ENCODE measurements around the gene KMT2E.
A peak's percentile ranks its signal among the peaks of the same experiment; 100 is the strongest.

KMT2E gene

DNA sequence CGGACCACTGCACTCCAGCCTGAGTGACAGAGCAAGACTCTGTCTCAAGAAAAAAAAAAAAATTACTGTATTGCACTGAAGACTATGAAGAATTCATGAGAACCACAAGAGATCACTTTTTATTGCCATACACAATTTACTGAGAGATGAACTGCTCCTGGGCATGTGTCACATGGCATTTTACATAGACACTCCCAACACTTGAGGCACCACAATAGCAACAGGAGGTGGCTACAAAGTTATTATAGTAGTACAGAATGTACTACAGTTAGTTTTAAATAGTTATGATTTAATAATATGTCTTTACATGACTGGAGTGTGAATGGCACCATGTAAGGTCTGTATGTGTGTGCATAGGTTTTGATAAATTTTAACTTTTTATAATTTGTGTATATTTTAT is 70.6 kb downstream of the KMT2E start:
- DNase-seq = no peak

DNA sequence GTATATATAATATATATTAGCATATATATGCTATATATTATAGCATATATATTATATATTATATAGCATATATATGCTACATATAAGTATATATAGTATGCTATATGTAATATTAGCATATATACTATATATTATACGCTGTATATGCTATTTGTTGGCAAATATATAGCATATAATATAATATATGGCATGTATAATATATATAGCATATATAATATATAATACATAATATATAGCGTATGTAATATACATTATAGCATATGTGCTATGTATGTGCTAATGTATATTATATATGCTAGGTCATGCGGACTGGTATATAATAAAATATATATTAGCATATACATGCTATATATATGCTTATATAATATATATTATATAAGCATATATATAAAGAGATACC is 72.8 kb downstream of the KMT2E start:
- DNase-seq = no peak

- no peak for DNase-seq
These were observed 74.0 kb downstream of the KMT2E start for GRCh38 chr7:105087981-105088380.

DNA sequence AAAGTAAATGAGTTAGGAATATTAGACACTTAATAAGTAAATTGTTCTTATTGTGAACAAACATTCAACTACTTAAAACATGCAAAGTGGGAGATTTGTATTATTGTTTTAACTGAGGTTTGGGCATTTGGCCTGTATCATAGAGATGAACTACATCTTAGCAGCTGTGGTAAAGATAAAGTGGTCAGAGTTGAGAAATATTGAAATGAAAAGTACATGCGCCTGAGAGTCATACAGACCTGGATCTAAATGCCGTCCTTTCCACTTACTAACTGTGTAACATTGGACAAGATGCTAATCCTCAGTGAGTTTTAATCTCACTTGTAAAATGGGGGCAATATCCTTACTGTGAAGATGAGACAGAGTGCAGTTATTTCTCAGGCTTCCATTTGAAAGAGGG is 74.5 kb downstream of the KMT2E start:
- DNase-seq = no peak

GRCh38 chr7:105094966-105095365 is 81.0 kb downstream of the KMT2E start:
- no peak for DNase-seq

DNA sequence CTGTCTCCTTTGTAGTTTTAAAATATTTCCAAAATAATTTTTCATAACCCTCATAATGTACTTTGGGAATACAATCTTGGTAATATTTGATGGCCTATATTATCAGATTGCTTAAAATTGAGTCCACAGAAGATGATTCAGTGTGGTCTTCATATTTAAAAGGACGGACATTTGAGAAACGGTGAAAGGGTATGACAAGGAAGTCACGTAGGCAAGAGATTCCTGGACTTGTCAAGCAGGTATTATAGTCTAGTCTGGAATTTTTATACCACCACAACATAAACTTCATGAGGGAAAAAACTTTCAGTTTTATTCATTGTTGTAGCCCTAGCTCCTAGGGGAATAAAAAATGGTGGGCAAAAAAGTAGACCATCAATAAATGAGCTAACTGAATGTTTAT is 82.3 kb downstream of the KMT2E start:
- no peak for DNase-seq

- DNase-seq = no peak
These were observed 83.6 kb downstream of the KMT2E start for GRCh38 chr7:105097619-105098018.

DNA sequence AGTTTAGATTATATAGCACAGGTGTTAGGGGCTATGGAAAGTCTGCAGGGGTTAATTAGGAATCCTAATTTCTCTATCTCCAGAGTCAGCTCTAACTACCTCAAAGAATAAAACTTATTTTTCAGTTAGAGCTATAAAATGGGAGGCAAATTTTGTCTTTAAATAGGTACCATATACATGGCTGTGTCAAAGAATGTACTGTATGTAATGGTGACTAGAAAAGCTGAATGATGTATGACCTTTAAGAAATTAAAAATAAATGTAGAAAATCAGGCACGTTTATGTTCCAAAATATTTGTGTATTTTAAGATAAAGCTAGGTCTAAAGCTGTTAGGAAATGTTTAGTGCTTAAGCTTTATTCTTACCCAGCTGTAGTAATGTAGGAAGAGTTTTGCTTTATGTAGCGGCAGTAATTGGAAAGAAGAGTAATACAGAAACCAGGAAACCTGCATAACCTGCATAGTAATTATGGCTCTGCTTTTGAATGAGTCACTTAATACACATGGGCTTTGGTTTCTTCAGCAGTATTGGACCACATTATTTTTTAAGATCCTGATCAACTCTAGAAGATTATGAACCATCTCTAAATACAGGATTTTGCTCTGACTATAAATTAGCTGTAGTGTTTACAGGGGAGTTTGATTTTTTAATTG is 85.0 kb downstream of the KMT2E start:
- DNase-seq = no peak

- no peak for DNase-seq
These were observed 87.9 kb downstream of the KMT2E start for GRCh38 chr7:105101864-105102263.

DNA sequence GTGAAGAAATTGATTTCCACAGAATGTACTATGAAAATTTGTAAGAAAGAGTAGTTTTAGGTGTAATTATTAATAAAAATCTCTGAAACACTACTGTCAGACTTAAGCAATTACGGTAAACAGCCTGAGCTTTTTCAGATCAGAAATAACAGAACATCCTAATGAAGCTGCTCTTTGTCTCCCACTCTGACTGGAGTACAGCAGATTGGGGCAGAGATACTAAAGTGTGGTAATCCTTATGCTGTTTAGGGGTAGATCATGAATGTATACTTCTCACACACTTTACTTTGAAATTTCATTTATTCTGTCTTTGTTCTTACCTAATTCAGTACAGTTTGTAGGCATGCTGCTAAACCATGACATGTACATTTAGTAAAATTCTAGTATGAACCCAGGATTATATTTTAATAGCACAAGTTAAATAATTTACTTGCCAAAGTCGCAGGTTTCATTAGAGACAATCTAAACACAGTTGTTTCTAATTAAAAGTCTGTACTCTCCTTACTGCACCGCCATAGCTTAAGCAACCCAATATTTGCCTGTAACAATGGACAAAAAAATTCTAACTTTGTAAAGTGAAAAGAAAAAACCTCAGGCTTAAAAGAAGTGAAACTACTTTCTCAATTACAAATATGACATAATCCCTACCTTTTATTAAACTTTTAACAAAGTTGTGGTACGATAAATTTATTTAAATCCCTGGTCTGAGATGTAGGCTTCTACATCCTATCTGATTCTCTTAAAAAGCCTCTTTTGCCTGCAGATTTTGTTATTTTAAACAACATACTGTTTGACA is 88.8 kb downstream of the KMT2E start:
- DNase-seq = no peak

- DNase-seq = no peak
These were observed 91.6 kb downstream of the KMT2E start for GRCh38 chr7:105105579-105105978.

DNA sequence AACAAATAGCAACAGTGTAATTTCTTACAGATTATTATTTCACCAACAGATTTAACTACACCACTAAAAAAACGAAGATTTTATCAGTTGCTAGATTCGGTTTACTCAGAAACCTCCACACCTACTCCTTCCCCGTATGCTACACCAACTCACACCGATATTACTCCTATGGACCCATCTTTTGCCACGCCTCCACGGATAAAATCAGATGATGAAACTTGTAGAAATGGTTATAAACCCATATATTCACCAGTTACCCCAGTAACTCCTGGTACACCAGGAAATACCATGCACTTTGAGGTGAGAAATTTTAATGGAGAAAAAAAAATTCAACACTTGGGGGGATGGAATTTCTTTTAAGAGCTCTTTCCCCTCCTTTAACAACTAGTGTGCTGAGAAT is 92.5 kb downstream of the KMT2E start:
- no peak for DNase-seq

GRCh38 chr7:105107458-105107857 is 93.5 kb downstream of the KMT2E start:
- no peak for DNase-seq

DNA sequence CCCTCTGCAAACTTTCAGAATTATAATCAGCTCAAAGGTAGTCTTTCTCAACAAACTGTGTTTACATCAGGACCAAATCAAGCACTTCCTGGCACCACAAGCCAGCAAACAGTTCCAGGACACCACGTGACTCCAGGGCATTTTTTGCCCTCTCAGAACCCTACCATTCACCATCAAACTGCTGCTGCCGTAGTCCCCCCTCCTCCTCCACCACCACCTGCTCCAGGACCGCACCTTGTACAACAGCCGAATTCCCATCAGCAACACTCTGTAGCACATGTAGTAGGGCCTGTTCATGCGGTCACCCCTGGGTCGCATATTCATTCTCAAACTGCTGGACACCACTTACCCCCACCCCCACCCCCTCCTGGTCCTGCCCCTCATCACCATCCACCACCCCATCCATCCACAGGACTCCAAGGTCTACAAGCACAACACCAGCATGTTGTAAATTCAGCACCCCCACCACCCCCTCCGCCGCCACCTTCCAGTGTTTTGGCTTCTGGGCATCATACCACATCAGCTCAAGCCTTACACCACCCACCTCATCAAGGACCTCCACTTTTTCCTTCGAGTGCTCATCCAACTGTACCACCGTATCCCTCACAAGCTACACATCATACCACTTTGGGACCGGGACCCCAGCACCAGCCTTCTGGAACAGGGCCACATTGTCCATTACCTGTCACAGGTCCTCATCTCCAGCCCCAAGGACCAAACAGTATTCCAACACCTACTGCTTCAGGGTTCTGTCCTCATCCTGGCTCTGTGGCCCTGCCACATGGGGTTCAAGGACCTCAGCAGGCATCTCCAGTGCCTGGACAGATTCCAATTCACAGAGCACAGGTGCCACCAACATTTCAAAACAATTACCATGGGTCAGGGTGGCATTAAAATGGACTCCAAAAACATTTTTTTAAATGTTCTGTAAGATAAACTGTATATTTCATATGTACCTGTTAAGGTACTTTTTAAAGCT is 98.7 kb downstream of the KMT2E start:
- DNase-seq = no peak

GRCh38 chr7:105118612-105119600 is 104.9 kb downstream of the KMT2E start:
- no peak for DNase-seq

DNA sequence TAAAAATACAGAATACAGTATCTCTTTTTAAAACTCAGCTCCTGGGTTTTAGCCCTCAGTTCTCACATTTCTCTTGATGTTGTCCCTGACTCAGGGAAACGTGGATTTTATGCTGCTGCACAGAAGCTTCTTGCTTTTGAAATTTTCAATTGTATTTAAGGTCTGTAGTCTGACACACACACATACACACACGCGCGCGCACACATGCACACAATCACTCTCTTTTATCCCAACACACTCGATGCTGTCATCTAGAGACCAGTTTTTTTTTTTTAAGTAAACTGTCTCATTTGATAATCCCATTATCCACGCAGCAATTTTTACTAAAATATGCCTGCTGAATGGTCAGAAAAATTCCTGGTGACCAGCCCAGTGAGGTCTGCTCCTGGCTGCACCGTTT is 108.6 kb downstream of the KMT2E start:
- peak; percentile 56 for DNase-seq

DNA sequence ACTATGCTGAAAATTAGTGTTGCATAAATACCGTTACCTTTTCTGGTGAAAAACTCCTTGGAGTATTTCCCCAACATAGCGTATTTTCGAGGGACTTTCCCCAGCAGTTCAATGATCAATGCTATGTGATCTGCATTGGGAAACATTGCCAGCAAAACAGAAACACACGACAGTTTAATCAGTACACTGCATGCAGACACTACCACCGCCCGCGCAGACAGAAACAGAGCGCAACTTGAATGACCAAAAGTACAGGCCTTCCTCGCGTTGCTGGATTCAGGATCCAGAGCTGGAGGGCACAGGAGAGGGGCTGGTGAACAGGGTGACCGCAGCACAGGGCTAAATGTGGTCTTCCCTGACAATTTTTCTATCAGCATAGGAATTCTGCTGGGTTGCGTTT is 111.7 kb downstream of the KMT2E start:
- DNase-seq = no peak

DNA sequence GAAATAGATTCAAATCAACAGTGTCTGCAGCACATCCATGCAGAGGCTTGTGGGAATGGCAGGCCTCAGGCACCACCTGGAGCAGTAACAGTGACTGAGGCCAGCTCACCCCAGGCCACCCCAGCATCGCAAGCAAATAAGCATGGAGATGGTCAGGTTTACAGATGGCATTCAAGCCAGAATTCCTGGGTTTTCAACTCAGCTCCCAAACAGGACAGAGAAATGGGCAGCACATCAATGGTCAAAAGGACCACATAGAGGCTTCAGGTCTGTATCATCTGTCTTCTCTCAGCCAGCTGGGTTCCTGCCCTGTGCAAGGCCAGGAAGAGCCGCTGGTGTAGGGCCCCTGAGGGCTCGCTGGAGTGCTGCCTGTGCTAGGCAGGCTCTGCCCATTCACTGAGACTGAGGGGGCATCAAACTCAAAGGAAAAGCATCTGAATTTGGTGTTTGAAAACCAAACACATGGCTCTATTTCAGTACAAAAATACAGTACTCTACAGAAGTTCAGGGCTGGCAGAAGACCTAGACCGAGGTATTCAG is 112.5 kb downstream of the KMT2E start:
- DNase-seq = no peak

- no peak for DNase-seq
These were observed 113.2 kb downstream of the KMT2E start for GRCh38 chr7:105127179-105127578.

DNA sequence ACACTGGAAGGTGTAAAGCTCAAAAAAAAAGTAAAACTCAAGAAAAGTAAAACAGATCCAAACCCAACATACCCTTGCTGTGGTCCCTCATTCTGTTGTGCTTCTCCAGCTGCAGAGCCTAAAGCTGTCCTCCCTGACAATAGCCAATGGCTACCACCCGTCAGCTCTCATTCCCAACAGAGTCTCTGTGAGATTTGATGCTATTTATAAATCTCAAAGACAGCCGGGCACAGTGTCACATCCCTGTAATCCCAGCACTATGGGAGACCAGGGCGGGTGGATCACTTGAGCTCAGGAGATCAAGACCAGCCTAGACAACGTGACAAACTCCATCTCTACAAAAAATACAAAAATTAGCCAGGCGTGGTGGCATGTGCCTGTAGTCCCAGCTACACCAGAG is 116.0 kb downstream of the KMT2E start:
- no peak for DNase-seq

- no peak for DNase-seq
These were observed 116.6 kb downstream of the KMT2E start for GRCh38 chr7:105130580-105130979.

All from NCI-H2227 treated with DMSO at 0.1 percent for 48 hours (cell line).